Hepatocyte (in vitro differentiated cells): ENCODE data around the gene AVEN. TPM values are rescaled to one million over a fixed set of nuclear protein-coding genes. Genes with fewer than 3 reads are reported as not detected.

ENCODE experiments used
- DNase-seq: peaks from one replicate; pipeline ENCODE4 v3.0.0-alpha.2; 2016; ENCODE audit warnings: low spot score
- H2AFZ ChIP-seq: fragments of 200-600 bp; sonication (generic); 2 replicates; pipeline ENCODE4 v1.6.0; 2016; ENCODE audit warnings: antibody characterized with exemption, mild to moderate bottlenecking
- H3K27ac ChIP-seq: fragments of 200-600 bp; sonication (generic); 2 replicates; pipeline ENCODE4 v1.5.1; 2016; ENCODE audit warnings: mild to moderate bottlenecking
- H3K27me3 ChIP-seq: fragments of 200-600 bp; sonication (generic); 2 replicates; pipeline ENCODE4 v1.6.1; 2016
- H3K36me3 ChIP-seq: fragments of 200-600 bp; sonication (generic); replicated peaks from 2 replicates; pipeline ENCODE4 v1.5.1; 2016; ENCODE audit warnings: low read depth; ENCODE audit not compliant: insufficient read depth
- H3K4me1 ChIP-seq: fragments of 200-600 bp; sonication (generic); 2 replicates; pipeline ENCODE4 v1.5.1; 2016; ENCODE audit warnings: mild to moderate bottlenecking, moderate library complexity; ENCODE audit not compliant: insufficient read depth
- H3K4me2 ChIP-seq: fragments of 200-600 bp; sonication (generic); 2 replicates; pipeline ENCODE4 v1.6.0; 2016
- H3K4me3 ChIP-seq: fragments of 200-600 bp; sonication (generic); 2 replicates; pipeline ENCODE4 v1.5.1; 2016; ENCODE audit warnings: mild to moderate bottlenecking
- H3K79me2 ChIP-seq: fragments of 200-600 bp; sonication (generic); 2 replicates; pipeline ENCODE4 v1.6.0; 2017; ENCODE audit warnings: mild to moderate bottlenecking
- H3K9me2 ChIP-seq: fragments of 200-600 bp; sonication (generic); replicated peaks from 2 replicates; pipeline ENCODE4 v1.6.0; 2017; ENCODE audit warnings: mild to moderate bottlenecking; ENCODE audit not compliant: insufficient read depth
- H3K9me3 ChIP-seq: fragments of 200-600 bp; sonication (generic); 2 replicates; pipeline ENCODE4 v1.5.1; 2016; ENCODE audit warnings: low read depth, mild to moderate bottlenecking
- H4K20me1 ChIP-seq: fragments of 200-600 bp; sonication (generic); 2 replicates; pipeline ENCODE4 v1.6.0; 2016; ENCODE audit warnings: mild to moderate bottlenecking; ENCODE audit not compliant: insufficient read depth, poor library complexity, severe bottlenecking
- CTCF ChIP-seq: fragments of 200-600 bp; sonication (generic); IDR thresholded peaks from 2 replicates; pipeline ENCODE4 v1.5.1; 2016; ENCODE audit warnings: antibody characterized with exemption, mild to moderate bottlenecking; ENCODE audit not compliant: poor library complexity
- EZH2 ChIP-seq: fragments of 200-600 bp; sonication (generic); IDR thresholded peaks from 2 replicates; pipeline ENCODE4 v1.6.1; 2016; ENCODE audit warnings: antibody characterized with exemption, mild to moderate bottlenecking, borderline replicate concordance
- EZH2phosphoT487 ChIP-seq: fragments of 200-600 bp; sonication (generic); IDR thresholded peaks from one replicate; pipeline ENCODE4 v1.6.1; 2018; ENCODE audit warnings: antibody characterized with exemption, mild to moderate bottlenecking, low read depth, moderate library complexity; ENCODE audit not compliant: unreplicated experiment, severe bottlenecking
- WGBS: methylation state at CpG from one replicate; pipeline ENCODE4 v1.1.6; 2016; ENCODE audit warnings: low lambda C conversion rate; ENCODE audit errors: missing lambda C conversion rate; 5-methylcytosine and 5-hydroxymethylcytosine counted together
- polyA plus RNA-seq: library from polyadenylated mRNA; unstranded; fragments of >200 nt; fragmentation: Nextera tagmentation; extraction: Ambion mirVana; gene quantifications from 2 replicates; pipeline ENCODE4 v1.2.1, GENCODE V29; 2016
- total RNA-seq: library from RNA; depleted of rRNA; stranded (reverse); fragments of >200 nt; gene quantifications from 2 replicates; pipeline ENCODE4 v1.2.3, GENCODE V29; 2014

AVEN gene
- total and polyA plus RNA-seq, 2 experiments from 2014 or later = 14.8 to 16.4 TPM

GRCh38 chr15:33987444-33987843 lies 51.6 kb downstream of the AVEN start:
- no peaks in the 10 kb centered on the region for H4K20me1 ChIP-seq
- no peak overlapping the region for H2AFZ ChIP-seq
- 97% methylated on average over 3 of the region's 3 CpGs for WGBS
- H3K9me2 ChIP-seq = no peaks in the 10 kb centered on the region
- DNase-seq = no peak
- H3K27me3 ChIP-seq = no peaks in the 10 kb centered on the region
- H3K36me3 ChIP-seq = no peaks in the 10 kb centered on the region
- no peak overlapping the region for H3K4me2 ChIP-seq
- no peaks in the 10 kb centered on the region for H3K79me2 ChIP-seq
- TF ChIP-seq CTCF = no peak
- no peak for TF ChIP-seq EZH2
- TF ChIP-seq EZH2phosphoT487 = no peak
- no peaks in the 10 kb centered on the region for H3K9me3 ChIP-seq
- H3K4me1 ChIP-seq = no peaks in the 10 kb centered on the region
- no peak overlapping the region for H3K27ac ChIP-seq
- no peak overlapping the region for H3K4me3 ChIP-seq

GRCh38 chr15:33985751-33986150 lies 53.3 kb downstream of the AVEN start:
- Histone ChIP-seq H3K9me3 (no peaks in the 10 kb centered on the region), H3K4me1 (no peaks in the 10 kb centered on the region), H3K4me3 (no peak overlapping the region), H3K9me2 (no peaks in the 10 kb centered on the region), H2AFZ (no peak overlapping the region), H3K79me2 (no peaks in the 10 kb centered on the region), H3K4me2 (no peak overlapping the region), H3K27me3 (no peaks in the 10 kb centered on the region), H3K27ac (no peak overlapping the region), H4K20me1 (no peaks in the 10 kb centered on the region), H3K36me3 (no peaks in the 10 kb centered on the region)
- TF ChIP-seq EZH2phosphoT487 = no peak
- TF ChIP-seq EZH2 = no peak
- TF ChIP-seq CTCF = no peak
- DNase-seq = no peak
- WGBS = 67% methylated on average over 3 of the region's 3 CpGs

GRCh38 chr15:33985287-33985686 lies 53.7 kb downstream of the AVEN start:
- no peak for TF ChIP-seq EZH2
- TF ChIP-seq EZH2phosphoT487 = no peak
- no peak for TF ChIP-seq CTCF
- no peaks in the 10 kb centered on the region for H3K36me3 ChIP-seq
- peak overlapping the region; percentile 67 for H3K27ac ChIP-seq
- H4K20me1 ChIP-seq = no peaks in the 10 kb centered on the region
- H3K79me2 ChIP-seq = no peaks in the 10 kb centered on the region
- no peak overlapping the region for H3K4me3 ChIP-seq
- WGBS = 55% methylated on average over 1 of the region's 1 CpG
- peak; percentile 22 for DNase-seq
- no peak overlapping the region for H3K4me2 ChIP-seq
- H3K4me1 ChIP-seq = no peaks in the 10 kb centered on the region
- H3K9me2 ChIP-seq = no peaks in the 10 kb centered on the region
- no peak overlapping the region for H2AFZ ChIP-seq
- no peaks in the 10 kb centered on the region for H3K27me3 ChIP-seq
- no peaks in the 10 kb centered on the region for H3K9me3 ChIP-seq

GRCh38 chr15:33982516-33982915 lies 56.5 kb downstream of the AVEN start:
- TF ChIP-seq CTCF (no peak), EZH2 (no peak), EZH2phosphoT487 (no peak)
- no peaks in the 10 kb centered on the region for H3K9me2 ChIP-seq
- H3K27ac ChIP-seq = no peak overlapping the region
- no peak overlapping the region for H3K4me2 ChIP-seq
- H3K36me3 ChIP-seq = no peaks in the 10 kb centered on the region
- H3K9me3 ChIP-seq = no peaks in the 10 kb centered on the region
- DNase-seq = no peak
- no peaks in the 10 kb centered on the region for H3K27me3 ChIP-seq
- H2AFZ ChIP-seq = no peak overlapping the region
- WGBS = 84% methylated on average over 1 of the region's 1 CpG
- no peaks in the 10 kb centered on the region for H4K20me1 ChIP-seq
- no peak overlapping the region for H3K4me3 ChIP-seq
- no peaks in the 10 kb centered on the region for H3K79me2 ChIP-seq
- no peaks in the 10 kb centered on the region for H3K4me1 ChIP-seq
